Choroid plexus epithelial cell (primary cell): Measurements from ENCODE around the gene CDH4.

Experiments used
- DNase-seq: peaks from one replicate; pipeline ENCODE4 v3.0.0-alpha.2; 2010; ENCODE audit warnings: low read depth
- H3K4me3 ChIP-seq: 2 replicates; pipeline ENCODE4 v1.5.1; 2011; ENCODE audit warnings: low read depth, mild to moderate bottlenecking, control low read depth, low read length, moderate library complexity
- TF ChIP-seq, protein P1 (sequence below): conservative IDR thresholded peaks from 2 replicates; pipeline ENCODE4 v1.5.1; 2011; ENCODE audit warnings: low read depth, mild to moderate bottlenecking, control low read depth, inconsistent platforms, low read length, moderate library complexity

The CDH4 gene

DNA sequence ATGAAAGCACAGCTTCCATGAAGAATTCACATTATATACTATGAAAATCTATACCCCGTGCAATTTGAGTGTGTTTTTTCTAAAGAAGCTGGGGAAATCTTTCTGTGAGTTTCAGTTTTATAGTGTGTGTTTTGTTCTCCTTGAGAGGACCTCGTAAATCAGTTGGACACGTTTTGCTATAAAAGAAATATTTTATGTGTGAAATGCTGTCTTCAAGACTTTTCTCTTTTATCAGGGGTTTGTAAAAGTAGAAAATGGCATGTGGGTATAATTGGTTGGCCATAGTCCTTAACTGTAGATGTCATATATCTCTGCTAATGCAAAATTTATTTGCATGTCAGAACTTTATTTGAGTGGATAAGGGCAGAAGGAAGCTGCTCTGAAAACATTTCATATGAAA lies 186.2 kb downstream of the CDH4 start:
- TF ChIP-seq, protein P1, sequence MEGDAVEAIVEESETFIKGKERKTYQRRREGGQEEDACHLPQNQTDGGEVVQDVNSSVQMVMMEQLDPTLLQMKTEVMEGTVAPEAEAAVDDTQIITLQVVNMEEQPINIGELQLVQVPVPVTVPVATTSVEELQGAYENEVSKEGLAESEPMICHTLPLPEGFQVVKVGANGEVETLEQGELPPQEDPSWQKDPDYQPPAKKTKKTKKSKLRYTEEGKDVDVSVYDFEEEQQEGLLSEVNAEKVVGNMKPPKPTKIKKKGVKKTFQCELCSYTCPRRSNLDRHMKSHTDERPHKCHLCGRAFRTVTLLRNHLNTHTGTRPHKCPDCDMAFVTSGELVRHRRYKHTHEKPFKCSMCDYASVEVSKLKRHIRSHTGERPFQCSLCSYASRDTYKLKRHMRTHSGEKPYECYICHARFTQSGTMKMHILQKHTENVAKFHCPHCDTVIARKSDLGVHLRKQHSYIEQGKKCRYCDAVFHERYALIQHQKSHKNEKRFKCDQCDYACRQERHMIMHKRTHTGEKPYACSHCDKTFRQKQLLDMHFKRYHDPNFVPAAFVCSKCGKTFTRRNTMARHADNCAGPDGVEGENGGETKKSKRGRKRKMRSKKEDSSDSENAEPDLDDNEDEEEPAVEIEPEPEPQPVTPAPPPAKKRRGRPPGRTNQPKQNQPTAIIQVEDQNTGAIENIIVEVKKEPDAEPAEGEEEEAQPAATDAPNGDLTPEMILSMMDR = no peak
- no peak overlapping the region for H3K4me3 ChIP-seq
- DNase-seq = no peak

DNA sequence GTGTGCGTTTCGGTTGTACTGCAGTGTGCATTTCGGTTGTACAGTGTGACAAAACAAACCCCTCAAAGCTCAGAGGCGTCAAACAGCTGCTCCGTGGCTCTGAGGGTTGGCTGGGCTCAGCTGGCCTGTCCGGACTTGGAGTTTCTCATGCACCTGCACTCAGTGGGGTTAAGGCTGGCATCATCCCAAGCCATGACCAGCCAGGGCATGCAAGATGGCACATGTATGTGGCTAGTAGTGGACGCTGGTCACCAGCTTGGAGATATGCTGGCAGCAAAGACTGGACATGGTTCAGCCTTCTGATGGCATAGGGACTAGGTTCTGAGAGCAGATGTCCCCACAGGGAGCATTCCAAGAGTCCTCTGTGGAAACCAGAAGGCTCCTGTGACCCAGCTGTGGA lies 187.2 kb downstream of the CDH4 start:
- H3K4me3 ChIP-seq = no peak overlapping the region
- DNase-seq = no peak
- TF ChIP-seq, protein P1 = no peak

GRCh38 chr20:61440548-61441055 lies 188.5 kb downstream of the CDH4 start:
- TF ChIP-seq, protein P1 = no peak
- DNase-seq = no peak

DNA sequence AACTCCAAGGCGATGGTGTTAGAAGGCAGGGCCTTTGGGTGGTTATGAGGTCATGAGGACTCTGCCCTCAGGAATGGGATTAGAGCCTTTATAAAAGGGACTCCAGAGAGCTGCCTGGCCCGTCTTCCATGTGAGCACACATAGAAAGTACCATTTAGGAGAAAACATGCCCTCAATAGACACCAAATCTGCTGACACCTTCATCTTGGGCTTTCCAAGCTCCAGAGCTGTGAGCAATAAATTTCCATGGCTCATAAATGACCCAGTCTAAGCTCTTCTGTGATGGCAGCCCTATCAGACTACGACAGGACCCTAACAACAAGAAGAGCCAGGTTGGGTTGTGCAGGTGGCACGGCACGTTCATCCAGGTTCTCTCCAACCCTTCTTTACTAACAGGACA lies 189.5 kb downstream of the CDH4 start:
- TF ChIP-seq, protein P1 = no peak
- no peak overlapping the region for H3K4me3 ChIP-seq
- no peak for DNase-seq

More at GRCh38 chr20:61440548-61441055, 188.5 kb downstream of the CDH4 start:
- no peak overlapping the region for H3K4me3 ChIP-seq

DNA sequence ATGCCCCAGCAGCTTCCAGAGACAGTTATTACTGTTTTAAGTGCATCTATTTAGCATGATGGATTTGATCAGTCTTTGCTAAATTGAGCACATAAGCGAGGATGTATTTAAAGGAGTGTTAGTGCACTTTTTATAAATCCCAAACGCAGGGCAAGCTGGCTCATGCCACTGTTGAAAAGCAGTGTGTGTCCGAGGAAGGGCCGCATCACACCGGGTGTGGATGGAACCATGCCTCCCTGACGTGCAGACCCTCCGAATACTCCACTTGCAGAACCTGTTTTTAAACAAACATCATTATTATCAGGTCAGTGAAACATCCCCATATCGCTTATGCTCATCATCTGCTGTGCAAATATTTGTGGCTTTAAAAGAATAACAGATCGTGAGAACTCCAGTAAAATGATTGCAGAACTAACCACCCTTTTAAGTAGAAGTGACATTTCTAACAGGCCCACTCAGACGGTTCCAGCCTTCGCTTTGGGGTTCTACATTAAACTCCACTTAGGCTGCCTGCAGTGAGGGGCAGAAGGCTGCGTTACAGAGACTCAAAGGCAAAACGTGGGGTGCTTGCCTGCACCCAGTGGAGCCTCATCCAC lies 190.1 kb downstream of the CDH4 start:
- peak; percentile 61 for DNase-seq
- TF ChIP-seq, protein P1 = no peak

GRCh38 chr20:61442718-61443117 lies 190.7 kb downstream of the CDH4 start:
- DNase-seq = no peak

More for the DNA sequence above, 190.1 kb downstream of the CDH4 start:
- no peak overlapping the region for H3K4me3 ChIP-seq

More at GRCh38 chr20:61442718-61443117, 190.7 kb downstream of the CDH4 start:
- TF ChIP-seq, protein P1 = no peak
- H3K4me3 ChIP-seq = no peak overlapping the region
